ENCODE data around the gene CCL3. TPM values are rescaled to one million over a fixed set of nuclear protein-coding genes. Genes with fewer than 3 reads are reported as not detected.
"Not testable (repeated sequence)": the region's sequence is repeated elsewhere in the genome, so short reads cannot be mapped to it uniquely, and the experiment has no call there.

The CCL3 gene
- total and polyA plus RNA-seq, 9 donors: 0.57 to 9.3 (median 3.3) TPM

DNA sequence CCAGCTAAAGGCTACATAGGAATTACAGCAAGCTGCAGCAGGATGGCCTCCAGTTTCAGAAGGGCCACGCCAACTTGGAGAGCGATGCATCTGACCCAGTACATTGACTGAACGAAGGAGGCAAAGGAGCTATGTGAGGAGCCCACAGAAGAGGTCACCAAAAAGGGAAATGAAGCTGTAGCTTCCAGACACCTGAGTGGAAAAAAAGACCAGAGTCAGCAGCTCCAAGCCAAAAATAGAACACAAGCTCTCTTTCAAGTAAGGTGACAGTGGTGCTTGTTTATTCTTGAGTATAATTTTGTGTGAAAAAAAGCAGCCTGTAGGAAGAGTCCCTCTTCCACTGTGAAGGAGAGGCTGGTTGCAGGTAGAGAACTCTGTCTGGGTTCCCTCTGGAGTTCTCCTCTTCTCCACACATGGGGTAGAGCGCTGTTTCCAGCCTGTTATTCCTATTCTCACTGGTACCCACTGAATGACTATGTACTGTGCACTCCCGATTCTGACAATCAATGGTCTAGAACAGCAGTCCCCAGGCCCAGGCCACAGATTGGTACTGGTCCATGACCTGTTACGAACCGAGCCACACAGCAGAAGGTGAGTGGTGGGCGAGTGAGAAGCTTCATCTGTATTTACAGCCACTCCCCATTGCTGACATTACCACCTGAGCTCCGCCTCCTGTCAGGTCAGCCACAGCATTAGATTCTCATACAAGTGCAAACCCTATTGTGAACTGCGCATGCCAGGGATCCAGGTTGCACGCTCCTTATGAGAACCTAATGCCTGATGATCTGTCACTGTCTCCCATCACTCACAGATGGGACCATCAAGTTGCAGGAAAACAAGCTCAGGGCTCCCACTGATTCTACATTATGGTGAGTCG, 28.8 kb upstream of the CCL3 start:
- H3K9me3 ChIP-seq: no peaks in the 10 kb centered on the region
- intact Hi-C loops (cut with DNase I): no loop called here
- WGBS, 3 donors: 81 to 91% (median 84%) methylated on average over 12 of the region's 12 CpGs

GRCh38 chr17:36117505-36118382, 27.8 kb upstream of the CCL3 start:
- H3K27me3 ChIP-seq: no peaks in the 10 kb centered on the region
- no peaks in the 10 kb centered on the region for H3K9me3 ChIP-seq
- WGBS, 3 donors: 17 to 25% (median 22%) methylated on average over 5 of the region's 5 CpGs
- no peak overlapping the region for H3K4me3 ChIP-seq
- intact Hi-C loops (cut with DNase I): no loop called here
- H3K4me1 ChIP-seq (ENCODE audit: insufficient read depth): no peaks in the 10 kb centered on the region
- no peaks in the 10 kb centered on the region for H3K36me3 ChIP-seq
- TF ChIP-seq POLR2A (IDR thresholded peaks at IDR 0.05) (no peak), CTCF (IDR thresholded peaks at IDR 0.05) (no peak), EP300 (IDR thresholded peaks at IDR 0.05) (no peak)
- no peak for DNase-seq
- no peak overlapping the region for H3K27ac ChIP-seq

More for the DNA sequence above, 28.8 kb upstream of the CCL3 start:
- Histone ChIP-seq H3K27me3 (no peaks in the 10 kb centered on the region), H3K27ac (no peak overlapping the region), H3K4me3 (no peak overlapping the region), H3K4me1 (ENCODE audit: insufficient read depth) (no peaks in the 10 kb centered on the region), H3K36me3 (no peaks in the 10 kb centered on the region)
- no peak for TF ChIP-seq POLR2A (IDR thresholded peaks at IDR 0.05)
- no peak for DNase-seq

DNA sequence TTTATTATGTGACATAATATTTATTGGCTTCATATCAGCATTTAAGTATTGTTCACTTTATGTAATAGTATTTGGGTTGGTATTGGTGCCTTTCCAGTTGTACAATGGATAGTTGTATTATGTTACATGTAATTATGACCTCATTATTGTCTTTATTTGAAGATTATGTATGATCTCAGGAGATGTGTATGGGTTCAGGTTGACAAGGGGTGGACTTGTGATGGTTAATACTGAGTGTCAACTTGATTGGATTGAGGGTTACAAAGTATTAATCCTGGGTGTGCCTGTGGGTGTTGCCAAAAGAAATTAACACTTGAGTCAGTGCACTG, 25.7 kb upstream of the CCL3 start:
- H3K9me3 ChIP-seq; intact Hi-C loops (cut with DNase I); H3K4me3 ChIP-seq; H3K27ac ChIP-seq; H3K36me3 ChIP-seq; H3K27me3 ChIP-seq; H3K4me1 ChIP-seq (ENCODE audit: insufficient read depth); DNase-seq: not testable (repeated sequence)

GRCh38 chr17:36114971-36115648, 25.2 kb upstream of the CCL3 start:
- H3K9me3 ChIP-seq; H3K4me3 ChIP-seq; H3K27ac ChIP-seq; DNase-seq; H3K36me3 ChIP-seq; H3K4me1 ChIP-seq (ENCODE audit: insufficient read depth); H3K27me3 ChIP-seq: not testable (repeated sequence)
- intact Hi-C loops (cut with DNase I): loop anchor here in 2 of 4 donors (5.0 kb wide), 1 partner anchor 67 kb away; no protein-coding TSS in a partner anchor
- WGBS, 3 donors: 74 to 85% (median 82%) methylated on average over 5 of the region's 5 CpGs

GRCh38 chr17:36113131-36113530, 23.2 kb upstream of the CCL3 start:
- H3K27me3 ChIP-seq; DNase-seq; H3K9me3 ChIP-seq; H3K36me3 ChIP-seq; H3K4me3 ChIP-seq; H3K4me1 ChIP-seq (ENCODE audit: insufficient read depth); H3K27ac ChIP-seq: not testable (repeated sequence)
- WGBS, 3 donors: 59 to 86% (median 62%) methylated on average over 1 of the region's 1 CpG
- intact Hi-C loops (cut with DNase I): loop anchor here in 2 of 4 donors (5.0 kb wide), 1 partner anchor 69 kb away; no protein-coding TSS in a partner anchor

DNA sequence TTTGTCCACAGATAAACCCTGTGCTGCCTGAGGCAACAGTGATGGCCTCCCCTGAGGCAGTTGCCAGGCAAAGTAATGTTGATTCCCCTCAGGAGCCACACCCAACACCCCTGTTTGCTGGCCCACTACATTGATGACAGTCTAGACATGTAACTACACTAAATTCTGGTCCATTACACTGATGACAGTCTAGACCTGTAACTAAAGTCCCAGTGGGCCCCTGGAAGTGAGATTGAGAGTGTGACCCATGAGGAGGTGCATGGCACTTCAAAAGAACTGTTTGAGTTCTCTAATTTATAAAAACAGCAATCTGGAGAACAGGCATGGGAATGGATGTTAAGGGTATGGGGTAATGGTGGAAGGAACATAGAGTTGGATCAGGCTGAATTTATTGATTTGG, 22.6 kb upstream of the CCL3 start:
- no peak for TF ChIP-seq EP300 (IDR thresholded peaks at IDR 0.05)
- no peak for TF ChIP-seq POLR2A (IDR thresholded peaks at IDR 0.05)
- TF ChIP-seq CTCF (IDR thresholded peaks at IDR 0.05): no peak
- intact Hi-C loops (cut with DNase I): loop anchor here in 2 of 4 donors (5.0 kb wide), 1 partner anchor 70 kb away; no protein-coding TSS in a partner anchor
- H3K36me3 ChIP-seq: no peaks in the 10 kb centered on the region
- no peaks in the 10 kb centered on the region for H3K4me1 ChIP-seq (ENCODE audit: insufficient read depth)
- H3K4me3 ChIP-seq: no peak overlapping the region
- H3K9me3 ChIP-seq: no peaks in the 10 kb centered on the region
- no peaks in the 10 kb centered on the region for H3K27me3 ChIP-seq
- DNase-seq: no peak
- H3K27ac ChIP-seq: no peak overlapping the region

All from ovary (tissue), 9 donors.